ENCODE measurements around the gene MTHFR.

The MTHFR gene

GRCh38 chr1:11805422-11806306, at the start of gene MTHFR, which contains the start of gene CLCN6:
Gene MTHFR, minus strand, starts transcription at chr1:11805964. Its CDS starts 2,848 bp downstream, at chr1:11803116.
Gene CLCN6, plus strand, starts transcription at chr1:11806191. Its CDS starts 72 bp downstream, at chr1:11806263.
- DNase-seq, result peak; percentile 98

- DNase-seq, result no peak
Observed at GRCh38 chr1:11855430-11855829, 49.7 kb upstream of the MTHFR start.

DNA sequence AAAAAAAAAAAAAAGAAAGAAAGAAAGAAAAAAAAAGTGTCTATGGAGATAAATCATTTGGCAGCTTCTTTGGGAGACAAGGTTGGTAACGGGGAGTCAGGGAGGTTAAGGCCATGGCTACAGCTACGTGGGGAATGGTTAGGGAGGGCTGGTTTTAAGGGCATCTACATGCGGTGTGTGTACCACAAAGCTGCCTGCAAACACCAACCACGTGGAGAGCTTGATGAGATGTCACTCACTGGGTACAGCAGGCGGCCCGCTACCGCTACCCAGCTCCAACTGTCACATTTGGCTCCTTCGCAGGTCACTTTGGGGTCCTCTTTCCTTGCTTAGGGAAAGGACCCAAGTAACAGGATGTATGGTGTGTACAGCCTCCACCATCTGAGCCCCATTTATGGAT, 48.8 kb upstream of the MTHFR start:
- DNase-seq, result no peak

DNA sequence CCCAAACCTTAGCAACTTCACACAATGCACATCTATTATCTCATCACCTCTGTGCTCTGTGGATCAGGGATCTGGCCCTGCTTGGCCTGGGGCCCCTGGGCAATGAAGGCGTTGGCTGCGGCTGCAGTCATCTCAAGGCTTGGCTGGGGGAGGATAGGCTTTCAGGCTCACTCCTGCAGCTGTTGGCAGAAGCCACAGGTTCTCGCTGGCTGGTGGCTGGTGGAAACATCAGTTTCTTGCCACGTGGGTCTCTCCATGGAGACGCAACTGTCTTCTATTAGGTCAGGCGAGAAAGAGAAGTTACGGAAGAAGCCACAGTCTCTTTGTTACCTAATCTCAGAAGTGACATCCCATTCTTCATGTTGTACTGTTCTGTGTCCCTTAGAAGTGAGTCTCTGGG, 45.4 kb upstream of the MTHFR start:
- DNase-seq, result no peak

DNA sequence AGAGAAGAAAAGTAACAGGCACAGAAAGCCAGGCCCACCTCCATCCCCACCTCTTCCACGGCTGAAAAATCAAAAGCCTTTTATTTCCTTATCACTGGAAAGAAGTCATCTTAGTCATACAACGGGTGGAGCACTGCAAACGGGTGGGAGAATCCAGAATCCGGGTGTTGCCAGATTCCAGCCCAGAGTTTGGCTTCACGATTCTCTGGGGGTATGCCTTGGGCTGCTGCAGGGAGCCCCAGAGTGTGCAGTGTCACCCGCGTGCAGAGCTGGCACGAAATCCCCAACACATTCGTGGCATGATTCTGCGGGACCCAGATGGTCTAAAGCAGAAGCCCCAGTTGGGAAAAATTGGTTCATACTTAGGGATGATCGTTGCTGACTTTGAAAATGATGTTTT, 44.4 kb upstream of the MTHFR start:
- no peak for DNase-seq

GRCh38 chr1:11848373-11848700, 42.6 kb upstream of the MTHFR start:
- DNase-seq, result no peak

DNA sequence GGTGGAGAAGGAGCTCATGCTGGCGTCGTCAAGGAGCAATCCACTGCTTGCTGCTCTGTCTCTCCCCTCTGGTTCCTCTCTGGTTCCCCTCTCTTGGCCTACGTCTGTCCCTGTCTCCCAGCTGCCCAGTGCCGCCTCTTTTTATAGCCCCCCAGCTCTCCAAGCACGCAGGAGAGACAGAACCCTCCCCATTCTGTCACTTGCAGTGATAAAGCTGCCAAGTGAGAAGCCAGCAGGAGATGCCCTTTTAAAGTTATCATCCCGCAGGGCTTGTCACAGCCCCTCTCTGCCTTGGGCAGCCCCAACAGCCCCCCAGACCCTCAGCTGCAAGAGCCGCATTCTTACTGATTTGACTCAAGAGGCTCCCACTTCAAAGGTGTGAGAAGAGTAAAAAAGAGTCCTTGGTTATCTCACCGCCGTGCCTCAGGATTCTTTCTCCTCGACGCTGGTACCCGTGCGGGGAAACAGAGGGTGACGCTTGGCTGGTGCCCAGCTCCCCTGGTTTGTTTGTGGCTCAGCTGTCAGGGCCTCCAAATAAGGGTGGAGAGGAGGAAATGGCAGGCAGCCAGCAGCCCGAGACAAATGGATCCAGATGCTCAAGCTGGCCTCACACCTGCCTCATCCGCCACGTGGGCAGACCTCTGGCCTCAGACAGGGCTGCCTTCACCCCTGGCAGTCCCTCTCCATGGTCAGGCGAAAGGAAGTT, 42.1 kb upstream of the MTHFR start, which contains the start of gene NPPA:
Gene NPPA (minus strand): TSS at position 117 of the 706 bp plus-strand sequence. CDS start 99 bp downstream, at position 18.
- no peak for DNase-seq

DNA sequence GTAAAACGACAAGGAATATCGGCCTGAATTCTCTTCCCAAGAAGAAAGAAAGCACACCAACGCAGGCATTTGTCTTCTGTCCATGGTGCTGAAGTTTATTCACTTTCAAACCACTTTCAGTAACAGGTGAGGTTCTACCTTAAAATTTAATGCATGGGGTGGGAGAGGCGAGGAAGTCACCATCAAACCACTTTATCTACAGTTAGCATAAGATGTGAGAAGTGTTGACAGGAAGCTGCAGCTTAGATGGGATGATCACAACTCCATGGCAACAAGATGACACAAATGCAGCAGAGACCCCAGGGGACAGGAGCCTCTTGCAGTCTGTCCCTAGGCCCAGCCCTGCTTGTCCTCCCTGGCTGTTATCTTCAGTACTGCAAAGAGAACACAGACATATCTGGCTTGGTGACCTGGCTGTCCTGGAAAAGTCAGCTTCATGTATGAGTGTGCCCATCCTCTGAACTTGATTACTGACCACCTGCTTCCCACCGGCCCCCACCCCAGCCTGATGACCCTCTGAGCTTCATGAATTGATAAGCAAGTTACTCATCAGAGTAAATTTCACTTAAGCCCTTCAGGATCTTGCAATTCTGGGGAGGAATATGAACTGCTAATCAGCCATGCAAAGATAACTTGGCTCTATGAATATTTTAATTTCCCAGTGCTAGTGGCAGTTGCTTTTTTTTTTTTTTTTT, 40.0 kb upstream of the MTHFR start:
- DNase-seq, result no peak

DNA sequence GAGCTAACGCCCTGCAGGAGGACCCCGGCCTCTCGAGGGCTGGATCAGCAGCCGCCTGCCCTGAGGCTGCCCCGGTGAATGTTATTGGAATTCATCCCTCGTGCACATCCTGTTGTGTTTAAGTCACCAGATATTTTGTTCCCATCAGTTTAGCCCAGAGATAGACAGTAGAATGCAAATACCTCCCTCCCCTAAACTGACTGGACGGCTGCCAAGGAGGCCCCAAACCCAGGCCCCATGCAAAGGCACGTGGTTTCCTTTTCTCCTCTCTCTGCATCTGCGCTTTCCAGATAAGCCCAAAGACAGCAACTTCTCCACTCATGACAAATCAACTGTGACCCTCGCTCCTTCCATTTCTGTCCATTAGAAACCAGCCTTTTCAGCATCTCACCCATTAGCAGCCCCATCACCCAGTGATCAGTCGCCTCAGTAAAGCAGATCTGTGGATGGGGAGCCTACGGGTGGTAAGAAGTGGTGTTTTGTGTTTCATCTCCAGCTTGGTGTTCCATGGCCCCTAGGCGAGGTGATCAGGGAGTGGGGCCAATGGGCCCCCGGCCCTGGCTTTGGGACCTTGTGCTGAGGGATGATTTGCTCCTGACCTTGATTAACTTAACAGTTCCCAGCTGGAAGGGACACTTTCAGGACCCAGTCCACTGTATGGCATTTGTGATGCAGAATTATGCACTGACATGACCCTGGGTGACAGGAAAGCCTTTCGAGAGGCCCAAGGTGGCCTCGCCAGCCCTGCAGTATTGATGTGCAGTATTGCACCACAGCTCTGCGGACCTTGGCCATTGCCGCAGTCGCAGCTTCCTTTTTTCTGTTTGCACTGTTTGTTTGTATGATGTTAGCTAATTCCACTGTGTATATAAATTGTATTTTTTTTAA, 36.6 kb upstream of the MTHFR start:
- DNase-seq, result no peak

DNA sequence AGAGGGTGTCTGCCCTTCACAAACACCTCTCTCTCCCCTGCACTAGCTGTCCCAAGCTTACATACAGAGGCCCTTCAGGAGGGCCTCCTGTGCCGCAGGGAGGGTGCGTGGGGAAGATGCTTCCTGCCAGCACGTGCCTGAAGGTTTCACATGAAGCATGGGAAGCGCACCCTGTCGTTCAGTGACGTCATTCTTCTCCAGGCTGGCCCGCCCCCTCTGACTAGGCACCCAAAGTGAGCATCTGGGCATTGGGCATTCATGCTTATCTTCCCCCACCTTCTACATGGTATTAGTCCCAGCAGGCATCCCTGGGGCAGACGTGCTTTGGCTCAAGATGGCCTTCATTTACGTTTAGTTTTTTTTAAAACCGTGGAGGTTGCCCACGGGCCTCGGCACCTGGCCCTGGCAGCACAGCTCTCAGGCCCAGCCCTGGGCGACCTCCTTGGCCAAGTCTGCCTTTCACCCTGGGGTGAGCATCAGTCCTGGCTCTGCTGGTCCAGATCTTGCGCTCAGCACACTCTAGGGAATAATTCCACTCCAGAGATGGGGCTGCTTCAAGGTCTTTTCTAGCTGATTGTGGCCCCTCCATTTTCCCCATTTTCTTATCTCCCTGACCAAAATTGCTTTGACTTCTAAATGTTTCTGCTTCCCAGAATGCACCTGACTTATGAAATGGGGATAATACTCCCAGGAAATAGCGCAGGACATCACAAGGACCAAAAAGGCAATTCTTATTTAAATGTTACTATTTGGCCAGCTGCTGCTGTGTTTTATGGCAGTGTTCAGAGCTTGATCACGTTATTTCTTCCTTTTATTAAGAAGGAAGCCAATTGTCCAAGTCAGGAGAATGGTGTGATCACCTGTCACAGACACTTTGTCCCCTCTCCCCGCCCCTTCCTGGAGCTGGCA, 35.7 kb upstream of the MTHFR start:
- no peak for DNase-seq

DNA sequence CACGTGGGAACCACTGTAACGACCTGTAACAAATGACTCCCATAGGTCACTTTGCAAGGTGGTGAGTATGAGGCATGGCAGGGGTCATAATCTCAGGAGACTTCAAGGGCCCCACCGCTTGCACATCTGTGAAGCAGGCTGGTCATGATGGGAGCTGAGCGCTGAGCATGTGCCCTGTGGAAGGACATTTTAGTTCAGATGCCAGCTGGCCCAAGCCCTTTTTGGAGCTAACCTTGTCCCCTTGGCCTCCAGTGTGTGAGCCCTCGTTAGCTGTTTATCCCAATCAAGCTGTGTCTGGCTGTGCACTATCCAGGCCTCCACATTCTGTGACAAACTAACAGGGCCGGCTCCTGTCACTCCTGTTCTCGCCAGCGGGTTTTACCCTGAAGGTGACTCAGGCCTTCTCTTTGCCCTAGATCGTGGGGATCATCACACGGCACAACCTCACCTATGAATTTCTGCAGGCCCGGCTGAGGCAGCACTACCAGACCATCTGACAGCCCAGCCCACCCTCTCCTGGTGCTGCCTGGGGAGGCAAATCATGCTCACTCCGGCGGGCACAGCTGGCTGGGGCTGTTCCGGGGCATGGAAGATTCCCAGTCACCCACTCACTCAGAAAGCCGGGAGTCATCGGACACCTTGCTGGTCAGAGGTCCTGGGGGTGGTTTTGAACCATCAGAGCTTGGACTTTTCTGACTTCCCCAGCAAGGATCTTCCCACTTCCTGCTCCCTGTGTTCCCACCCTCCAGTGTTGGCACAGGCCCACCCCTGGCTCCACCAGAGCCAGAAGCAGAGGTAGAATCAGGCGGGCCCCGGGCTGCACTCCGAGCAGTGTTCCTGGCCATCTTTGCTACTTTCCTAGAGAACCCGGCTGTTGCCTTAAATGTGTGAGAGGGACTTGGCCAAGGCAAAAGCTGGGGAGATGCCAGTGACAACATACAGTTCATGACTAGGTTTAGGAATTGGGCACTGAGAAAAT, 34.3 kb upstream of the MTHFR start:
- DNase-seq, result no peak

GRCh38 chr1:11838349-11839272, 32.8 kb upstream of the MTHFR start:
- no peak for DNase-seq

DNA sequence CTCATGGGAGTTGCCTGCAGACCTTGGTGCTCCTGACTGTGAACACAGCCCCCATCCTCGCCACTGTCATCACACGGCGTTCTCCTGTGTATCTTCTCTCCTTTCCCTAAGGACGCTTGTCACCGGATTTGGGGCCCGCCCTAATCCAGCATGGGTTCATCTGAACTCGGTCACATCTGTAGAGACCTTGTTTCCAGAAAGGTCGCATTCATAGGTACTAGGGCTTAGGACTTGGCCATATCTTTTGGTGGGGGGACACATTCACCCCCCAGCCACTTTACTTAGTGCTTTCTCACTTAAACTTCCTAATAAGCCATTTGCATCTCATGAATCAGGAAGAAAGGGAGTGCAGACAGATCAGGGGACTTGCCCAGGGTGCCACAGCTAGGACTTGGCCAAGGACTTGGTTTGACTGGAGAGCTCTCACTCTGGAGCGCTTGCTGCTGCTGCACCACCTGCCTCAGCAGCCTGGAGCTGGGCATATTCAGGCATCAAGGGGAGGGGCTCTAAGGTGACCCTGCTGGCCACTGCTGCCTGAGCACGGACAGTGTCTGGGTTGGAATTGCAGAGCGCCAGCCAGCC, 32.1 kb upstream of the MTHFR start:
- no peak for DNase-seq

DNA sequence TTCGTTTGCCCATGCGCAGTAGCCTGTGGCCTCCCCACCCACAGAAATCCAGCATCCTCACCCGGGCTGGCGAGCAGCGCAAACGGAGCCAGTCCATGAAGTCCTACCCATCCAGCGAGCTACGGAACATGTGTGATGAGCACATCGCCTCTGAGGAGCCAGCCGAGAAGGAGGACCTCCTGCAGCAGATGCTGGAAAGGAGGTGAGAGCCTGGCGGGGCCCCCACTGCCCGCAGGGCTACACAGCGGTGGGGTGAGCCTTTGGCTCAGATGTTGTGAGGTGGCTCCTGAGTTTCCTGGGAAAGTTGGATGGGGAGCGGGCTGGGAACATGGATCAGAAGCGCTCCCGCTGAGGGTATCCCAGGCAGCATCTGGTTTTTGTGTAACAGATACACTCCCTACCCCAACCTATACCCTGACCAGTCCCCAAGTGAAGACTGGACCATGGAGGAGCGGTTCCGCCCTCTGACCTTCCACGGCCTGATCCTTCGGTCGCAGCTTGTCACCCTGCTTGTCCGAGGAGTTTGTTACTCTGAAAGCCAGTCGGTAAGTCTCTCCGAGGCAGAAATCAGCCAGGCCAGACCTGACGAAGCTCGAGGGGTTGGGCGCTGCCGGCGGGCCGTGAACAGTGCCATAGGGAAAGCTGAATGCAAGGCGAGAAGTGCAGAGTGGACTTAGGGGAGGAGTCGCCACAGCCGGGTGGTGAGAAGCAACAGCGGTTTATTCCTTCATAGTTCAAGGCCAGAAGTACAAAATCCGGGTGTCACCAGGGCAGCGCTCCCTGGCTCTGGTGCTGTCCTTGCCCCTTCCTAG, 31.4 kb upstream of the MTHFR start:
- DNase-seq, result no peak

GRCh38 chr1:11835441-11836225, 29.9 kb upstream of the MTHFR start:
- no peak for DNase-seq

GRCh38 chr1:11833900-11834299, 28.1 kb upstream of the MTHFR start:
- no peak for DNase-seq

DNA sequence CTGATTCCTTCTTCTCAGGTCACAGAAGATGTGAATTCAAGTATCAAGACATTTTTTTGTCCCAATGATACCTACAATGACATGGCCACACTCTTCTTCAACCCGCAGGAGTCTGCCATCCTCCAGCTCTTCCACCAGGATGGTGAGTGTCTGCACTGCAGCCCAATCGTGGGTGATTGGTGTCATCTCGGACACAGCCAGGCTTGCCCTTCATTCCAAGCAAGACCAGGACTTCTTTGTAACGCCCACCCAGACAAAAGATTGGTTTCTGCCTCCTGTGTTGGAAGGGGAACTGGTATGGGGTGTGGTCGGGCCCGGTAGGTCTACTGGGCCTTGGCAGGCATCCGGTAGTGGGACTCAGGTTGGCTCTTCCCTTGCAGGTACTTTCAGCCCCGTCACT, 27.7 kb upstream of the MTHFR start:
- DNase-seq, result no peak

Data from kidney glomerular epithelial cell (primary cell).